ENCODE data around the gene C3orf18.

Gene C3orf18

GRCh38 chr3:50586763-50587070, 19.2 kb upstream of the C3orf18 start:
- no peak for DNase-seq (ENCODE audit: low read depth in 1 of 2, low spot score in 1 of 2)
- Histone ChIP-seq H3K4me3 (replicated peaks; ENCODE audit: insufficient read depth, low read length) (no peak overlapping the region), H3K27ac (replicated peaks) (no peak overlapping the region), H3K27me3 (ENCODE audit: insufficient read depth, poor library complexity, severe bottlenecking) (no peaks in the 10 kb centered on the region)
- TF ChIP-seq CTCF (IDR thresholded peaks at IDR 0.05; ENCODE audit: insufficient read depth, low read length) (no peak), SPI1 (IDR thresholded peaks at IDR 0.05; ENCODE audit: borderline replicate concordance, low read depth) (no peak)
- TF ChIP-seq, protein P1, sequence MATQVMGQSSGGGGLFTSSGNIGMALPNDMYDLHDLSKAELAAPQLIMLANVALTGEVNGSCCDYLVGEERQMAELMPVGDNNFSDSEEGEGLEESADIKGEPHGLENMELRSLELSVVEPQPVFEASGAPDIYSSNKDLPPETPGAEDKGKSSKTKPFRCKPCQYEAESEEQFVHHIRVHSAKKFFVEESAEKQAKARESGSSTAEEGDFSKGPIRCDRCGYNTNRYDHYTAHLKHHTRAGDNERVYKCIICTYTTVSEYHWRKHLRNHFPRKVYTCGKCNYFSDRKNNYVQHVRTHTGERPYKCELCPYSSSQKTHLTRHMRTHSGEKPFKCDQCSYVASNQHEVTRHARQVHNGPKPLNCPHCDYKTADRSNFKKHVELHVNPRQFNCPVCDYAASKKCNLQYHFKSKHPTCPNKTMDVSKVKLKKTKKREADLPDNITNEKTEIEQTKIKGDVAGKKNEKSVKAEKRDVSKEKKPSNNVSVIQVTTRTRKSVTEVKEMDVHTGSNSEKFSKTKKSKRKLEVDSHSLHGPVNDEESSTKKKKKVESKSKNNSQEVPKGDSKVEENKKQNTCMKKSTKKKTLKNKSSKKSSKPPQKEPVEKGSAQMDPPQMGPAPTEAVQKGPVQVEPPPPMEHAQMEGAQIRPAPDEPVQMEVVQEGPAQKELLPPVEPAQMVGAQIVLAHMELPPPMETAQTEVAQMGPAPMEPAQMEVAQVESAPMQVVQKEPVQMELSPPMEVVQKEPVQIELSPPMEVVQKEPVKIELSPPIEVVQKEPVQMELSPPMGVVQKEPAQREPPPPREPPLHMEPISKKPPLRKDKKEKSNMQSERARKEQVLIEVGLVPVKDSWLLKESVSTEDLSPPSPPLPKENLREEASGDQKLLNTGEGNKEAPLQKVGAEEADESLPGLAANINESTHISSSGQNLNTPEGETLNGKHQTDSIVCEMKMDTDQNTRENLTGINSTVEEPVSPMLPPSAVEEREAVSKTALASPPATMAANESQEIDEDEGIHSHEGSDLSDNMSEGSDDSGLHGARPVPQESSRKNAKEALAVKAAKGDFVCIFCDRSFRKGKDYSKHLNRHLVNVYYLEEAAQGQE (IDR thresholded peaks at IDR 0.05; ENCODE audit: insufficient replicate concordance, low read depth), result no peak

GRCh38 chr3:50585919-50586762, 18.6 kb upstream of the C3orf18 start:
- no peak overlapping the region for H3K4me3 ChIP-seq (replicated peaks; ENCODE audit: insufficient read depth, low read length)
- no peak overlapping the region for H3K27ac ChIP-seq (replicated peaks)
- no peak for DNase-seq (ENCODE audit: low read depth in 1 of 2, low spot score in 1 of 2)
- no peak for TF ChIP-seq CTCF (IDR thresholded peaks at IDR 0.05; ENCODE audit: insufficient read depth, low read length)
- no peaks in the 10 kb centered on the region for H3K27me3 ChIP-seq (ENCODE audit: insufficient read depth, poor library complexity, severe bottlenecking)

- TF ChIP-seq, protein P1 (IDR thresholded peaks at IDR 0.05; ENCODE audit: insufficient replicate concordance, low read depth), result no peak
- TF ChIP-seq GABPA (IDR thresholded peaks at IDR 0.05; ENCODE audit: low read depth) (no peak), CTCF (IDR thresholded peaks at IDR 0.05; ENCODE audit: insufficient read depth, low read length) (no peak), POLR2AphosphoS5 (IDR thresholded peaks at IDR 0.05; ENCODE audit: low read depth) (no peak), SPI1 (IDR thresholded peaks at IDR 0.05; ENCODE audit: borderline replicate concordance, low read depth) (no peak)
- H3K27me3 ChIP-seq (ENCODE audit: insufficient read depth, poor library complexity, severe bottlenecking), result no peaks in the 10 kb centered on the region
- no peak for DNase-seq (ENCODE audit: low read depth in 1 of 2, low spot score in 1 of 2)
- H3K4me3 ChIP-seq (replicated peaks; ENCODE audit: insufficient read depth, low read length), result no peak overlapping the region
- H3K27ac ChIP-seq (replicated peaks), result no peak overlapping the region
Observed at GRCh38 chr3:50584391-50584790, 16.8 kb upstream of the C3orf18 start.

GRCh38 chr3:50583897-50584296, 16.4 kb upstream of the C3orf18 start:
- Histone ChIP-seq H3K4me3 (replicated peaks; ENCODE audit: insufficient read depth, low read length) (no peak overlapping the region), H3K27me3 (ENCODE audit: insufficient read depth, poor library complexity, severe bottlenecking) (no peaks in the 10 kb centered on the region), H3K27ac (replicated peaks) (no peak overlapping the region)
- no peak for DNase-seq (ENCODE audit: low read depth in 1 of 2, low spot score in 1 of 2)
- TF ChIP-seq CTCF (IDR thresholded peaks at IDR 0.05; ENCODE audit: insufficient read depth, low read length), result no peak
- TF ChIP-seq, protein P1 (IDR thresholded peaks at IDR 0.05; ENCODE audit: insufficient replicate concordance, low read depth), result no peak
- no peak for TF ChIP-seq SPI1 (IDR thresholded peaks at IDR 0.05; ENCODE audit: borderline replicate concordance, low read depth)
- no peak for TF ChIP-seq POLR2AphosphoS5 (IDR thresholded peaks at IDR 0.05; ENCODE audit: low read depth)
- TF ChIP-seq GABPA (IDR thresholded peaks at IDR 0.05; ENCODE audit: low read depth), result no peak

Data from HL-60 (cell line).